Rectal smooth muscle tissue (tissue), 1 donor: Measurements from ENCODE around the gene UBE2Q1.

ENCODE experiments used
- H3K27ac ChIP-seq: one replicate; pipeline ENCODE4 v1.7.0; 2013; ENCODE audit warnings: low read depth, low read length, inconsistent platforms
- H3K27me3 ChIP-seq: one replicate; pipeline ENCODE4 v1.7.0; 2013; ENCODE audit warnings: low read length; ENCODE audit not compliant: control insufficient read depth, insufficient read depth
- H3K36me3 ChIP-seq: one replicate; pipeline ENCODE4 v1.7.0; 2013; ENCODE audit warnings: low read length; ENCODE audit not compliant: control insufficient read depth, insufficient read depth
- H3K4me1 ChIP-seq: one replicate; pipeline ENCODE4 v1.7.0; 2013; ENCODE audit warnings: low read length; ENCODE audit not compliant: control insufficient read depth, insufficient read depth
- H3K4me3 ChIP-seq: one replicate; pipeline ENCODE4 v1.7.0; 2013; ENCODE audit warnings: low read length
- H3K9ac ChIP-seq: one replicate; pipeline ENCODE4 v1.7.0; 2013; ENCODE audit warnings: low read length

The UBE2Q1 gene

DNA sequence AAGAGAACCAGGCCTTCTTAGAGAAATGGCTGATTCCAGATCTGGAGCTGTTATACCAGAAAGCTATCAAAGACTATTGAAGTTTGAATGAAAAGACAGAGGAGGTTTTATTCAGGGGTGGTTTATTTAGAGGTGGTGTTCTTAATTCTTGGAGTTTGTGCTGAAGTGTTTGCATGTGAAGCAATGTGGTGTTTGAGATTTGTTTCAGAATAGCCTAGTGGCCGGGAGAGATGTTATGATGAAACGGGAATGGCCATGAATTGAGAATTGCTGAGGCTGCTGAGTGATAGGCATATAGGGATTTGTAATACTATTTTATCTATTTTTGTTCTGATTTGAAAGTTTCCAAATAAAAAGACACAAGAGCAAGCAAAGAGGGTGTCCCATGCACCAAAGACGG lies 45.7 kb downstream of the UBE2Q1 start:
- no peaks in the 10 kb centered on the region for H3K27me3 ChIP-seq
- H3K27ac ChIP-seq: no peak overlapping the region
- H3K36me3 ChIP-seq: no peaks in the 10 kb centered on the region
- H3K4me3 ChIP-seq: no peak overlapping the region
- no peak overlapping the region for H3K9ac ChIP-seq
- H3K4me1 ChIP-seq: no peaks in the 10 kb centered on the region

DNA sequence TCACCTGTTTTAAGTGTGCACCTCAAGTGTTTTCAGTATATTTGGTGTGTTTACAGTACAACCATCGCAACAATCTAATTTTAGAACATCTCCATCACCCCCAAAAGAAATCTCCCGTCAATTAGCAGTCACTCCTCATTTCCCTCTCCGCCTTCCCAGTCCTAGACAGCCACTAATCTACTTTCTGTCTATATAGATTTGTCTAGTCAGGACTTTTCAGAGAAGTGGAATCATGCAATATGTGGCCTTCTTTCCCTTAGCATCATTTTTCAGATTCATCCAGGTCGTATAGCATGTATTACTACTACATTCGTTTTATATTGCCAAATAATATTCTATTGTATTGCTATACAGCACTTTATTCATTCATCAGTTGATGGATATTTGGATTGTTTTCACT lies 54.6 kb downstream of the UBE2Q1 start:
- Histone ChIP-seq H3K36me3 (no peaks in the 10 kb centered on the region), H3K27me3 (peaks cover 7% of the 10 kb centered on the region), H3K4me1 (no peaks in the 10 kb centered on the region)

DNA sequence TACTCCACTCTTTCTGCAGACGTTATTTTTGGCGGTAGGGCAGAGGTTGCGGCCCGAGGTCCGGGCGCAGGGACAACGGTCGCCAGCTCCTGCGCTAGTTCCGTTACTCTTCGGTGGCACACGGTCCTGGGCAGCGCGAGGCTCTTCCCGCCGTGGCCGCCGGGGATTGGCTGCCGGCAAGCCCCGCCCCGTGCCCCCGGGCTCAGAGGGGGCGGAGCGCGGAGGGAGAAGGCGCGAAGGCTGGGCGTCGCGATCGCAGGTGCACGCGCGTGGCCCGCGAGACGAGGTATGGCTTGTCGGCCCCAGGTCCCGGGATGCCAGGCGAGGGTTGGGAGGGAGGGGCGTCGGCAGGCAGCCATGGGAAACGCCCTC lies 55.7 kb downstream of the UBE2Q1 start:
- Histone ChIP-seq H3K27ac (no peak overlapping the region), H3K27me3 (peaks cover 7% of the 10 kb centered on the region), H3K4me1 (no peaks in the 10 kb centered on the region), H3K9ac (no peak overlapping the region), H3K36me3 (no peaks in the 10 kb centered on the region), H3K4me3 (no peak overlapping the region)

More for the DNA sequence above, 54.6 kb downstream of the UBE2Q1 start:
- no peak overlapping the region for H3K4me3 ChIP-seq
- no peak overlapping the region for H3K27ac ChIP-seq
- H3K9ac ChIP-seq: no peak overlapping the region

DNA sequence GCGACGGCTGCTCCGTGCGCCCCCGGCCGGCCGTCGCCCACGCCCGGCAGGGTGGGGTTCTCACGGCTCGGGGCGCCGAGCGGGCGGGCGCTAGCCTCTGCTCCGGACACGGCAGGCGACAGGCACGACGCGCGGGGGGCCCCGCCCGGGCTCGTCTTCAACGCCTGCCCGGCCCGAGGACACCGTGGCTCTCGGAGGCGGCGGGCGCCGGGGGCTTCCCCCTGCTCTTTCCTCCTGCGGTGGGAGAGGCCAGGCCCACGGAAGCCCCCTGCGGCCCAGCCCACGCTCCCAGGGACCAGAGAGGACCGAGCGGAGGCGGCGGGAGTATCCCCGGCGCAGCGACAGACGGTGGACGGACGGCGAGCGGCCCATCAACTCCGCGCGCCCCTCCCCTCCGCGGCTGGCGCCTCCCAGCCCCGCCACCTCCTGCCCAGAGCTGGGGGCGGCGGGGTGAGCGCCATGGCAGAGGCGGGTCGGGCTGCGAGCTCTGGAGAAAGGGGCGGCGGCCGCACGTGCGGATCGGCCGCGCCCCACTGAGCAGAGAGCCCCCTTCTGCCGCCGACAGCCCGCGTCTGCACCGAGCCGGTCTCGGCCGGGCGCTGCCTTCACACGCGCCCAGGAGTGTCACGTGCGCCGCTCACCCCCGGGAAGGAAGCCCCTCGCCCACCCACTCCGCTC lies 56.3 kb downstream of the UBE2Q1 start, which contains the start of the genes SHE and TDRD10:
Gene SHE, minus strand, starts transcription at position 347 of the 678 bp plus-strand sequence. CDS start 386 bp downstream, outside the sequence.
Gene TDRD10, plus strand, starts transcription at position 154 of the 678 bp plus-strand sequence. CDS start 4,685 bp downstream, outside the sequence.
- Histone ChIP-seq H3K27me3 (peaks cover 7% of the 10 kb centered on the region), H3K9ac (no peak within 1 kb of the TSS), H3K27ac (no peak within 1 kb of the TSS), H3K4me3 (peak within 1 kb of the TSS; percentile 40), H3K36me3 (no peaks in the 10 kb centered on the region), H3K4me1 (no peaks in the 10 kb centered on the region)

DNA sequence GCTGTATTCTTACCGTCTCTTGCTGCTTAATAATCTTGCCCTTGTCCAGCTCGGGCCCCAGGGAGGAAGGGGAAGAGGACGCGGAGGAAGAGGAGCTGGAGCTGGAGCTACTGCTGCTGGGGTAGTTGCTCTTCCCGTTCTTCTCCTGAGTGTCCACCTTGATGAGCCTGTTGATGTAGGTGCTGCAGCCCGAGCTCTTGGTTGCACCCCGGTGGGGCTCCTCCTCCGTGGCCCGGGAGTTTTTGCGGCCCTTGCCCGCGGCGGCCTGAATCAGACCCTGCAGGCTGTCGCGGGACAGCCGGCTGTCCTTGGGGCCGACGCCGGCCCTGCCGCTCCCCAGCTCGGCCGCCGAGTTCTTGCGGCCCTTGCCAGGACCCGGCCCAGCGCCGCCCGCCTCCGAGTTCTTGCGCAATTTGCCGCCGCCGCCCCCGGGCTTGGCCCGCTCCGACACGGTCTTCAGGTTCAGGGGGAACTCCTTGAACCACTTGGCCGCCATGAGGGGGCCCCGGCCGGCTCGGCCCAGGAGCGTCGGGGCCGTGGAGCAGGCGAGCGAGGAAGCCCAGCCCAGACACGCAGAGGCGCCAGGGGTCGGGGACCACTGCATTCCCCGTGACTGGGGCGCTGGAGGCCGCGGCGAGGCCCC lies 56.9 kb downstream of the UBE2Q1 start:
- Histone ChIP-seq H3K4me1 (no peaks in the 10 kb centered on the region), H3K9ac (no peak overlapping the region), H3K27me3 (peaks cover 7% of the 10 kb centered on the region), H3K27ac (no peak overlapping the region), H3K4me3 (peak overlapping the region; percentile 40), H3K36me3 (no peaks in the 10 kb centered on the region)

DNA sequence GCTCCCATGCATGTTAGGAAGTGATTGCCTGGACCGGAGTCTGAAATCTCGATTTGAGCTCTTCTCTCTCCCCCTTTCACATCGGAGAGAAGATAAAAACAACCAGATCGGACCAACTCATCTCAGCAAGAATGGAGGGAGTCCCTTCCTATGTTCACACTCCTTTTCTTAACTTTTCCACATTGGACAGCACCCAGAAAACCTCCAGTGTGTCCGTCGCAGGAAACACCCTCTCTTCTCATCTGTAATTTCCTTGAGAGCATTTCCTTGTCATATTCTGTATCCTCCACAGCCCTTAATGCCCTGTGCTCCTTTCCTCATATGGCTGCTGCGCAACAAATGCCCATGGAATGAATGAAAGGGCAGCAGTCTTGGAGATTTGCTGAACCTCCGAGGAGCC lies 57.9 kb downstream of the UBE2Q1 start:
- no peaks in the 10 kb centered on the region for H3K4me1 ChIP-seq
- H3K4me3 ChIP-seq: no peak overlapping the region
- no peak overlapping the region for H3K9ac ChIP-seq
- H3K27ac ChIP-seq: no peak overlapping the region
- H3K27me3 ChIP-seq: peaks cover 7% of the 10 kb centered on the region
- H3K36me3 ChIP-seq: no peaks in the 10 kb centered on the region

DNA sequence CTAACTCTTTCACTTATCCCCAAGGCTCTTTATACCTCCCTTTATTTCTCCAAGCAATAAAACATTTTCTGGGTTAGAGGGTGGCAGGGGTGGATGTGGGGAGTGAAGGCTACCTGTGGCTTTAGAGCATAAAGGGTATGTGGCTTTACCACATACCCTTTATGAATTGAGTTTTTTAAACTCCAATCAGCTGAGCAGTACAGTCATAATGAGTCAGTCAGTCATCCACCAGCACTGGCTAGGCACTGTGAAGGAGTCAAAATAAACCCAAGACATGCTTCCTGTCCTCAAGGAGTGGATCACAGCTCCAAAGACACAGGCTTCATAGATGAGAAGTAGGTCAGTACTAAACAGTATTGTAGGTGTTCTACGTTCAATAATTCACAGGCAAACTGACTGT lies 59.0 kb downstream of the UBE2Q1 start:
- H3K36me3 ChIP-seq: no peaks in the 10 kb centered on the region
- no peak overlapping the region for H3K4me3 ChIP-seq
- H3K27me3 ChIP-seq: peaks cover 7% of the 10 kb centered on the region
- no peak overlapping the region for H3K27ac ChIP-seq
- no peaks in the 10 kb centered on the region for H3K4me1 ChIP-seq
- no peak overlapping the region for H3K9ac ChIP-seq
